ENCODE data around the gene ARHGAP31. TPM values are rescaled to one million over a fixed set of nuclear protein-coding genes. Genes with fewer than 3 reads are reported as not detected.

ARHGAP31 gene
- polyA plus RNA-seq, 3 donors: 4.7 to 9.8 (median 7.6) TPM

DNA sequence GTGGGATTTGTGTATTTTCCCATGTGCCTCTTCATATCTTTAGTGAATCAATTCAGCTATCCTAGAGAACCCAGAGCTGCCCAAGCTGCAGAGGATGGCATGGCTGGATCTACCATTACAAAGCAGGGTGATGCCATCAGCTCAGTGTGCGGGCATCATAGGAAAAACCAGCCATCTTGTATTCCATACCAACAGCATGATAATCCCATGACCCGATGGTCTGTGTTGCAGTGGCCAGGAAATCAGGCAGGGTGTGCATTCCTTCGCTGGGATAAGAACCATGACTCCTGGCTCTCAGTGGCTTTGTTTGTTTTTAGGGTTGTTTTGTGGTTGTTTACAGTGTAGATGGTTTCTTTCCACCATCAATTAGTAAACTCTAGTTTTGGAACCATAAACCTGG lies 36.0 kb downstream of the ARHGAP31 start:
- no peak overlapping the region for H3K4me2 ChIP-seq (replicated peaks; ENCODE audit: extremely low read depth, low read length, poor library complexity, severe bottlenecking)
- TF ChIP-seq, protein P1, sequence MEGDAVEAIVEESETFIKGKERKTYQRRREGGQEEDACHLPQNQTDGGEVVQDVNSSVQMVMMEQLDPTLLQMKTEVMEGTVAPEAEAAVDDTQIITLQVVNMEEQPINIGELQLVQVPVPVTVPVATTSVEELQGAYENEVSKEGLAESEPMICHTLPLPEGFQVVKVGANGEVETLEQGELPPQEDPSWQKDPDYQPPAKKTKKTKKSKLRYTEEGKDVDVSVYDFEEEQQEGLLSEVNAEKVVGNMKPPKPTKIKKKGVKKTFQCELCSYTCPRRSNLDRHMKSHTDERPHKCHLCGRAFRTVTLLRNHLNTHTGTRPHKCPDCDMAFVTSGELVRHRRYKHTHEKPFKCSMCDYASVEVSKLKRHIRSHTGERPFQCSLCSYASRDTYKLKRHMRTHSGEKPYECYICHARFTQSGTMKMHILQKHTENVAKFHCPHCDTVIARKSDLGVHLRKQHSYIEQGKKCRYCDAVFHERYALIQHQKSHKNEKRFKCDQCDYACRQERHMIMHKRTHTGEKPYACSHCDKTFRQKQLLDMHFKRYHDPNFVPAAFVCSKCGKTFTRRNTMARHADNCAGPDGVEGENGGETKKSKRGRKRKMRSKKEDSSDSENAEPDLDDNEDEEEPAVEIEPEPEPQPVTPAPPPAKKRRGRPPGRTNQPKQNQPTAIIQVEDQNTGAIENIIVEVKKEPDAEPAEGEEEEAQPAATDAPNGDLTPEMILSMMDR (IDR thresholded peaks at IDR 0.05): no peak
- no peak overlapping the region for H3K27ac Mint-ChIP-seq
- no peaks in the 10 kb centered on the region for H3K27me3 Mint-ChIP-seq (ENCODE audit: low read depth in 3 of 3)
- no peaks in the 10 kb centered on the region for H3K27me3 ChIP-seq (ENCODE audit: control insufficient read depth in 2 of 2, insufficient read depth in 2 of 2, low read length in 2 of 2)
- peaks cover 24 to 34% of the 10 kb centered on the region in 2 donors for H3K36me3 Mint-ChIP-seq
- H3K9ac ChIP-seq (ENCODE audit: insufficient read depth, low read length, poor library complexity, severe bottlenecking): no peak overlapping the region
- peaks cover 18% of the 10 kb centered on the region for H3K4me1 Mint-ChIP-seq
- H3K4me3 Mint-ChIP-seq: no peak overlapping the region
- no peak overlapping the region for H3K4me3 ChIP-seq (replicated peaks in 1 of 3; ENCODE audit: low read depth in 2 of 3, low read length in 3 of 3)
- WGBS (ENCODE audit: insufficient coverage): 100% methylated on average over 1 of the region's 3 CpGs
- H4K20me1 ChIP-seq (ENCODE audit: insufficient read depth, low read length): peaks cover 16% of the 10 kb centered on the region
- peaks cover 2% of the 10 kb centered on the region for H3K79me2 ChIP-seq (ENCODE audit: insufficient read depth, low read length)
- no peak overlapping the region for H2AFZ ChIP-seq (ENCODE audit: insufficient read depth, low read depth, low read length, poor library complexity, severe bottlenecking)
- H3K36me3 ChIP-seq (replicated peaks in 1 of 2; ENCODE audit: control insufficient read depth in 1 of 2, insufficient read depth in 2 of 2, low read length in 2 of 2): peaks cover 0 to 30% of the 10 kb centered on the region in 2 donors
- H3K27ac ChIP-seq (ENCODE audit: low read depth in 1 of 2, low read length in 2 of 2): no peak overlapping the region
- no peaks in the 10 kb centered on the region for H3K9me3 ChIP-seq (replicated peaks in 1 of 2; ENCODE audit: control insufficient read depth in 1 of 2, insufficient read depth in 1 of 2, low read length in 2 of 2)
- DNase-seq: no peak
- H3K4me1 ChIP-seq (ENCODE audit: control insufficient read depth in 1 of 2, insufficient read depth in 2 of 2, low read length in 2 of 2): peaks cover 9 to 16% of the 10 kb centered on the region in 2 donors
- H3K9me3 Mint-ChIP-seq: no peaks in the 10 kb centered on the region
- intact Hi-C loops (cut with micrococcal nuclease): no loop called here

DNA sequence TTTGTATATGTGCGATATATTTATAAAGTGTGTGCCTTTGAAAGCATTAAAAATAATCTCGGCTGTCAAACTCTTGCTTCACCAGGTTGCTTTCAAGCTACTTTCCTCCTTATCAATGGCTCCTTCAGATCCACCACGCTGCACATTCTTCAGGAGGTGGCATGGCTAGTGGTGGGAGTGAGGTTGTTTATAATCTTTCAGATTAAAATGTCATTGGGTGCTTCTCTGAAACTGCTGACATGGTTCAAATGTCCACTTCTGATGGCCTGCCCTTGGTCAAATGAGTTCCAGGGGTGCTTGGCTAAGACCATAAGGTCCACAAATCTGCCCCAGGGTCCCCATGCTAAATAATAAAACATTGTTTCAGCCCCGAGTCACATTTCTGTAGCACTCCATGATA lies 36.7 kb downstream of the ARHGAP31 start:
- no peak overlapping the region for H2AFZ ChIP-seq (ENCODE audit: insufficient read depth, low read depth, low read length, poor library complexity, severe bottlenecking)
- H3K36me3 Mint-ChIP-seq: peaks cover 26 to 34% of the 10 kb centered on the region in 2 donors

More for the DNA sequence above, 36.7 kb downstream of the ARHGAP31 start:
- Histone ChIP-seq H3K4me1 (ENCODE audit: control insufficient read depth in 1 of 2, insufficient read depth in 2 of 2, low read length in 2 of 2) (peaks cover 9 to 16% of the 10 kb centered on the region in 2 donors), H3K27me3 (ENCODE audit: control insufficient read depth in 2 of 2, insufficient read depth in 2 of 2, low read length in 2 of 2) (no peaks in the 10 kb centered on the region), H3K4me3 (replicated peaks in 1 of 3; ENCODE audit: low read depth in 2 of 3, low read length in 3 of 3) (no peak overlapping the region), H4K20me1 (ENCODE audit: insufficient read depth, low read length) (peaks cover 16% of the 10 kb centered on the region), H3K9ac (ENCODE audit: insufficient read depth, low read length, poor library complexity, severe bottlenecking) (no peak overlapping the region), H3K27ac (ENCODE audit: low read depth in 1 of 2, low read length in 2 of 2) (no peak overlapping the region), H3K4me2 (replicated peaks; ENCODE audit: extremely low read depth, low read length, poor library complexity, severe bottlenecking) (no peak overlapping the region), H3K36me3 (replicated peaks in 1 of 2; ENCODE audit: control insufficient read depth in 1 of 2, insufficient read depth in 2 of 2, low read length in 2 of 2) (peaks cover 0 to 32% of the 10 kb centered on the region in 2 donors), H3K9me3 (replicated peaks in 1 of 2; ENCODE audit: control insufficient read depth in 1 of 2, insufficient read depth in 1 of 2, low read length in 2 of 2) (no peaks in the 10 kb centered on the region), H3K79me2 (ENCODE audit: insufficient read depth, low read length) (no peaks in the 10 kb centered on the region)
- Mint-ChIP-seq H3K27ac (no peak overlapping the region), H3K9me3 (no peaks in the 10 kb centered on the region), H3K4me3 (no peak overlapping the region), H3K27me3 (ENCODE audit: low read depth in 3 of 3) (no peaks in the 10 kb centered on the region), H3K4me1 (peaks cover 18% of the 10 kb centered on the region)
- TF ChIP-seq, protein P1 (IDR thresholded peaks at IDR 0.05): no peak
- WGBS (ENCODE audit: insufficient coverage): no CpG with 5 or more reads among the region's 4 CpGs
- DNase-seq: no peak
- intact Hi-C loops (cut with micrococcal nuclease): no loop called here
